ENCODE data around the gene SHROOM3. TPM values are rescaled to one million over a fixed set of nuclear protein-coding genes. Genes with fewer than 3 reads are reported as not detected.

SHROOM3 gene
- total RNA-seq, 3 donors from 2014 or later: 105 to 263 (median 158) TPM

DNA sequence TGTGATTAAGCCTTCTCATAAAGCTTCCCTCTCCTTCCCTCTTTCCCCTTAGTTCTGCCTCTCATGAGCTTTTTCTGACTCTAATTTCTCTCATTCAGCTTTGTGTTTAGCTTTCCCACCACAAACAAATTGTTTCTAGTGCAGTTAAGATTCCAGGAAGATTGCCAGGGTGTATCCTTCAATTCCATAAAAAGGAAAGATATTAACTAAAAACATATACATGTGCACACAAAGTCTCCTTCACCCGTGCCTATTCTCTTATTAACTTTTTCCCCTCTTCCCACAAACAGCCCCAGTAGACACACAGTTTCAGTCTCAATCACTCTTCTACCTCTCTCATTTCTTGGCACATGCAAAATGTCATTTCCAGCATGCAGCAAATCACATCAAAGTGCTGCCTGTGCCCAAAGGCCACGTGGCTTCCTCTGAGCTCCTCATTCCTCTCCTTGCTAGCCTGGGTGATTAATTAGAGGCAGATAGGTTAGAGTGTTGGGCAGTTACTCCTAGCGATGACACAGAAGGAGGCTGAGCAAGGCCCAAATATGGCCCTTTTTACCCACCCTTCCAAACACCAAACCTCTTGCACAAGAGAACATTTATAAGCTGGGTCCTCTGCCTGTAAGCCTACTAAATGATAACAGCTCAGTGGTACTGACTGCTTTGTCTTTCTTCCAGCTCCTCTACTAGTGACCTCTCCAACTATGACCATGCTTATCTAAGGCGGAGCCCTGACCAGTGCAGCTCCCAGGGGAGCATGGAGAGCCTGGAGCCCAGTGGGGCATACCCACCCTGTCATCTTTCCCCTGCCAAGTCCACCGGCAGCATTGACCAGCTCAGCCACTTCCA is 303.3 kb downstream of the SHROOM3 start:
- H3K4me1 ChIP-seq (ENCODE audit: low read depth): peaks cover 4% of the 10 kb centered on the region

GRCh38 chr4:76740192-76740591 is 305.2 kb downstream of the SHROOM3 start:
- ATAC-seq (peak; percentile 3), DNase-seq (no peak)
- Histone ChIP-seq H3K9me3 (no peaks in the 10 kb centered on the region), H3K4me1 (ENCODE audit: low read depth) (peaks cover 4% of the 10 kb centered on the region), H3K4me3 (no peak overlapping the region), H3K36me3 (ENCODE audit: low read depth) (peaks cover 6% of the 10 kb centered on the region)
- intact Hi-C loops (cut with DNase I, micrococcal nuclease): no loop called here
- no peak for TF ChIP-seq CTCF (IDR thresholded peaks at IDR 0.05)

More for the DNA sequence above, 303.3 kb downstream of the SHROOM3 start:
- no peak for DNase-seq
- no peak for TF ChIP-seq CTCF (IDR thresholded peaks at IDR 0.05)
- peak; percentile 45 for ATAC-seq
- intact Hi-C loops (cut with DNase I, micrococcal nuclease): no loop called here
- Histone ChIP-seq H3K9me3 (no peaks in the 10 kb centered on the region), H3K4me3 (no peak overlapping the region), H3K36me3 (ENCODE audit: low read depth) (peaks cover 6% of the 10 kb centered on the region)

DNA sequence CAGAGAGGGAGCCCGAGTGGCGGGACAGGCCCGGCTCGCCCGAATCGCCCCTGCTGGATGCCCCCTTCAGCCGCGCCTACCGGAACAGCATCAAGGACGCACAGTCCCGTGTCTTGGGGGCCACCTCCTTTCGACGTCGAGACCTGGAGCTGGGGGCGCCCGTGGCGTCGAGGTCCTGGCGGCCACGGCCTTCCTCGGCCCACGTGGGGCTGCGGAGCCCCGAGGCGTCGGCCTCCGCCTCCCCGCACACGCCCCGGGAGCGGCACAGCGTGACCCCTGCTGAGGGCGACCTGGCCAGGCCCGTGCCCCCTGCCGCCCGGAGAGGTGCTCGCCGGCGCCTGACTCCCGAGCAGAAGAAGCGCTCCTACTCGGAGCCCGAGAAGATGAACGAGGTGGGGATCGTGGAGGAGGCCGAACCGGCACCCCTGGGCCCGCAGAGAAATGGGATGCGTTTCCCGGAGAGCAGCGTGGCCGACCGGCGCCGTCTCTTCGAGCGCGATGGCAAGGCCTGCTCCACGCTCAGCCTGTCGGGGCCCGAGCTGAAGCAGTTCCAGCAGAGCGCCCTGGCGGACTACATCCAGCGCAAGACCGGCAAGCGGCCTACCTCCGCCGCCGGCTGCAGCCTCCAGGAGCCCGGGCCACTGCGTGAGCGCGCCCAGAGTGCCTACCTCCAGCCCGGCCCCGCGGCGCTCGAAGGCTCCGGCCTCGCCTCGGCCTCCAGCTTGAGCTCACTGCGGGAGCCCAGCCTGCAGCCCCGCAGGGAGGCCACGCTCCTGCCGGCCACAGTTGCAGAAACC is 306.0 kb downstream of the SHROOM3 start:
- DNase-seq (no peak), ATAC-seq (peak; percentile 15)
- Histone ChIP-seq H3K9me3 (no peaks in the 10 kb centered on the region), H3K4me3 (no peak overlapping the region), H3K4me1 (ENCODE audit: low read depth) (peaks cover 4% of the 10 kb centered on the region), H3K36me3 (ENCODE audit: low read depth) (peaks cover 6% of the 10 kb centered on the region)
- no peak for TF ChIP-seq CTCF (IDR thresholded peaks at IDR 0.05)
- intact Hi-C loops (cut with DNase I, micrococcal nuclease): no loop called here

GRCh38 chr4:76741663-76742020 is 306.6 kb downstream of the SHROOM3 start:
- ATAC-seq (no peak), DNase-seq (no peak)
- H3K9me3 ChIP-seq: no peaks in the 10 kb centered on the region
- intact Hi-C loops (cut with DNase I, micrococcal nuclease): no loop called here
- peaks cover 4% of the 10 kb centered on the region for H3K4me1 ChIP-seq (ENCODE audit: low read depth)
- TF ChIP-seq CTCF (IDR thresholded peaks at IDR 0.05): no peak
- H3K36me3 ChIP-seq (ENCODE audit: low read depth): peaks cover 6% of the 10 kb centered on the region
- H3K4me3 ChIP-seq: no peak overlapping the region

- DNase-seq: no peak
- H3K4me1 ChIP-seq (ENCODE audit: low read depth): no peaks in the 10 kb centered on the region
These were observed 309.4 kb downstream of the SHROOM3 start for GRCh38 chr4:76744241-76744921.

More at GRCh38 chr4:76744241-76744921, 309.4 kb downstream of the SHROOM3 start:
- intact Hi-C loops (cut with DNase I, micrococcal nuclease): no loop called here
- peaks cover 6% of the 10 kb centered on the region for H3K36me3 ChIP-seq (ENCODE audit: low read depth)
- TF ChIP-seq CTCF (IDR thresholded peaks at IDR 0.05): no peak
- H3K9me3 ChIP-seq: no peaks in the 10 kb centered on the region
- no peak overlapping the region for H3K4me3 ChIP-seq
- no peak for ATAC-seq

Measured in mucosa of descending colon (tissue), 3 donors.